ENCODE data around the gene STIM1. TPM values are rescaled to one million over a fixed set of nuclear protein-coding genes. Genes with fewer than 3 reads are reported as not detected.

STIM1 gene
- total RNA-seq, 1 experiment from 2014 or later: 55.1 TPM

DNA sequence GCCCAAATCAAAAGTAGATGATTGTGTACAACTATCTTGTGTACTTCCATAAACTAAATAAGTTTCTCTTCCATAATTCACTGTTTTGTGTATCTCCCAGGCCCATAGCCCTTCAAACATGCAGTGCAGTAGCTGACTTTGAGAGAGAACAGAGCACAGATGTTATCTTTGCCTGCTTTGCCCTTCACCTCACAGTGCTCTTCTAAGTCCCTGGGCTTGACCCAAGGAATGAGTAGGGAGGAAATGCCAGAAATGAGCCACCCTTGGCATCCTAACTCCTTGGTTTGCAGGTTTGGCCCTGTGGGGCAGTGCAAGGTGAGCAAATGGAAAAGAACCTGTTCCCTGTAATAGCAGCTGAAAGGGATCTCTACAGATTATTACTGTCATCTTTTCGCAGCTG is 79.2 kb downstream of the STIM1 start:
- BruUV-seq (replicated peaks): no TSS peak
- H3K36me3 Mint-ChIP-seq (ENCODE audit: insufficient read depth, unreplicated experiment): no peaks in the 10 kb centered on the region
- H3K9me3 ChIP-seq: no peaks in the 10 kb centered on the region
- H3K4me1 ChIP-seq: no peaks in the 10 kb centered on the region
- DNase-seq: no peak
- H3K4me3 Mint-ChIP-seq (ENCODE audit: unreplicated experiment): no peak overlapping the region
- POLR2A ChIA-PET: no interaction called here
- H3K4me1 Mint-ChIP-seq (ENCODE audit: low read depth, unreplicated experiment): no peaks in the 10 kb centered on the region
- H3K4me3 ChIP-seq (ENCODE audit: low read depth, low read length): no peak overlapping the region
- H3K27ac Mint-ChIP-seq (ENCODE audit: unreplicated experiment): no peak overlapping the region
- H3K27me3 ChIP-seq (replicated peaks; ENCODE audit: control insufficient read depth, insufficient read depth, low read length): no peaks in the 10 kb centered on the region
- H3K36me3 ChIP-seq (ENCODE audit: control insufficient read depth, insufficient read depth, low read length): no peaks in the 10 kb centered on the region
- no peaks in the 10 kb centered on the region for H3K27me3 Mint-ChIP-seq (ENCODE audit: insufficient read depth, unreplicated experiment)
- H3K9me3 Mint-ChIP-seq (ENCODE audit: unreplicated experiment): no peaks in the 10 kb centered on the region
- CTCF ChIA-PET: no interaction called here
- TF ChIP-seq CTCF (IDR thresholded peaks at IDR 0.05; ENCODE audit: insufficient read depth in 1 of 2, low read depth in 1 of 2, low read length in 1 of 2, severe bottlenecking in 1 of 2, unreplicated experiment in 1 of 2): no peak
- intact Hi-C loops (cut with micrococcal nuclease; ENCODE audit: unreplicated experiment): no loop called here

DNA sequence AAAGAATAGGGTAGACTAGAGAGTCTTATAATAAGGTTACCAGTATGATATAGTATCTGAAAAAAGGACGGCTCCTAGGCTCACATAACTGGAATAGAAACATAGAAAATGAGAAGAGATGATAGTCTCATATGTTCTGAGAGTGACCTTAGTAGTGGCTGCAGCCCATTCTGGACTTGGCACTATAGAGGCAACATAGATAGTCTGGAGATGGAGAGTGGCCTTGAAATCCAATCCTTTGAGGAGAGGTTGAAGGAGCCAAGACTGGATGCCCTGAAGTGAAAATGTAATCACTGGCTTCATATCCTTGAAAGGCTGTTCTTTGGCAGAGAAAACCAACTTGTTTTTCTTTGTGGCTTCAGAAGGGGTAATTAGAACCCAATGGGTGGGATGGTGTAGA is 81.1 kb downstream of the STIM1 start:
- no peak for TF ChIP-seq CTCF (IDR thresholded peaks at IDR 0.05; ENCODE audit: insufficient read depth in 1 of 2, low read depth in 1 of 2, low read length in 1 of 2, severe bottlenecking in 1 of 2, unreplicated experiment in 1 of 2)
- Histone ChIP-seq H3K4me3 (ENCODE audit: low read depth, low read length) (no peak overlapping the region), H3K4me1 (no peaks in the 10 kb centered on the region), H3K9me3 (no peaks in the 10 kb centered on the region), H3K36me3 (ENCODE audit: control insufficient read depth, insufficient read depth, low read length) (no peaks in the 10 kb centered on the region), H3K27me3 (replicated peaks; ENCODE audit: control insufficient read depth, insufficient read depth, low read length) (no peaks in the 10 kb centered on the region)
- Mint-ChIP-seq H3K27me3 (ENCODE audit: insufficient read depth, unreplicated experiment) (no peaks in the 10 kb centered on the region), H3K4me1 (ENCODE audit: low read depth, unreplicated experiment) (peaks cover under 1% of the 10 kb centered on the region), H3K4me3 (ENCODE audit: unreplicated experiment) (no peak overlapping the region), H3K36me3 (ENCODE audit: insufficient read depth, unreplicated experiment) (no peaks in the 10 kb centered on the region), H3K27ac (ENCODE audit: unreplicated experiment) (no peak overlapping the region), H3K9me3 (ENCODE audit: unreplicated experiment) (no peaks in the 10 kb centered on the region)
- DNase-seq: no peak
- no TSS peak for BruUV-seq (replicated peaks)
- POLR2A ChIA-PET: no interaction called here
- CTCF ChIA-PET: no interaction called here
- intact Hi-C loops (cut with micrococcal nuclease; ENCODE audit: unreplicated experiment): no loop called here

DNA sequence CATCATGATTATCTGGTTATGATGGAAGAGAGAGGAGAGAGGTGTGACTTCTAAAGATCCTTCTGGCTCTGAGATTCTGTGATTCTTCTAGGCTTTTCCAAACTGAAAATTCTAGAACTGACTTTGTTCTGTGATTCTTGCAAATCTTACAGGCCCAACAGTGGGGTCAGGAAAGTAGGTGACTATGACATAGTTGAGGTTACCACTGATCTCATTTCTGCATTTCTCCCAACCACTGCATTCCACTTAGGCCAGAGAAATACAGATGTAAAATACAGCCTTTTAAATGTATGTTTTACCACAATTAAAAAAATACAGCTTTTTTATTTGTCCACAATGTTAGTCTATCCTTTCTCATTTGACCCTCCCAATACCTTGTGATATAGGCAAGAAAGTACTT is 83.7 kb downstream of the STIM1 start:
- Mint-ChIP-seq H3K4me1 (ENCODE audit: low read depth, unreplicated experiment) (peaks cover 7% of the 10 kb centered on the region), H3K27me3 (ENCODE audit: insufficient read depth, unreplicated experiment) (no peaks in the 10 kb centered on the region), H3K36me3 (ENCODE audit: insufficient read depth, unreplicated experiment) (no peaks in the 10 kb centered on the region), H3K4me3 (ENCODE audit: unreplicated experiment) (no peak overlapping the region), H3K9me3 (ENCODE audit: unreplicated experiment) (no peaks in the 10 kb centered on the region), H3K27ac (ENCODE audit: unreplicated experiment) (no peak overlapping the region)
- peaks cover 16% of the 10 kb centered on the region for H3K4me1 ChIP-seq
- no peak overlapping the region for H3K4me3 ChIP-seq (ENCODE audit: low read depth, low read length)
- ChIA-PET POLR2A (no interaction called here), CTCF (no interaction called here)
- intact Hi-C loops (cut with micrococcal nuclease; ENCODE audit: unreplicated experiment): no loop called here
- no peaks in the 10 kb centered on the region for H3K27me3 ChIP-seq (replicated peaks; ENCODE audit: control insufficient read depth, insufficient read depth, low read length)
- no TSS peak for BruUV-seq (replicated peaks)
- DNase-seq: no peak
- TF ChIP-seq CTCF (IDR thresholded peaks at IDR 0.05; ENCODE audit: insufficient read depth in 1 of 2, low read depth in 1 of 2, low read length in 1 of 2, severe bottlenecking in 1 of 2, unreplicated experiment in 1 of 2): no peak
- no peaks in the 10 kb centered on the region for H3K9me3 ChIP-seq
- no peaks in the 10 kb centered on the region for H3K36me3 ChIP-seq (ENCODE audit: control insufficient read depth, insufficient read depth, low read length)

Data from Caco-2 (cell line).